Measurements from ENCODE around the gene NR1H2. TPM values are rescaled to one million over a fixed set of nuclear protein-coding genes. Genes with fewer than 3 reads are reported as not detected.

NR1H2 gene
- total and polyA plus RNA-seq, 4 donors = 52.5 to 114 (median 99.9) TPM

GRCh38 chr19:50428772-50429463 is 52.7 kb downstream of the NR1H2 start:
- H3K9me3 ChIP-seq (ENCODE audit: control insufficient read depth in 4 of 4, insufficient read depth in 3 of 4, low read length in 3 of 4) = no peaks in the 10 kb centered on the region
- H3K27me3 ChIP-seq (ENCODE audit: control insufficient read depth in 3 of 3, insufficient read depth in 3 of 3, low read length in 2 of 3) = peaks cover 0 to 7% (median 0%) of the 10 kb centered on the region in 3 donors
- H3K27ac ChIP-seq (ENCODE audit: low read depth in 1 of 2, low read length in 1 of 2) = no peak overlapping the region
- DNase-seq = no peak
- H3K4me1 ChIP-seq (ENCODE audit: control insufficient read depth in 5 of 5, insufficient read depth in 5 of 5, low read length in 5 of 5) = peaks cover 0 to 21% (median 3%) of the 10 kb centered on the region in 5 donors
- TF ChIP-seq, protein P1, sequence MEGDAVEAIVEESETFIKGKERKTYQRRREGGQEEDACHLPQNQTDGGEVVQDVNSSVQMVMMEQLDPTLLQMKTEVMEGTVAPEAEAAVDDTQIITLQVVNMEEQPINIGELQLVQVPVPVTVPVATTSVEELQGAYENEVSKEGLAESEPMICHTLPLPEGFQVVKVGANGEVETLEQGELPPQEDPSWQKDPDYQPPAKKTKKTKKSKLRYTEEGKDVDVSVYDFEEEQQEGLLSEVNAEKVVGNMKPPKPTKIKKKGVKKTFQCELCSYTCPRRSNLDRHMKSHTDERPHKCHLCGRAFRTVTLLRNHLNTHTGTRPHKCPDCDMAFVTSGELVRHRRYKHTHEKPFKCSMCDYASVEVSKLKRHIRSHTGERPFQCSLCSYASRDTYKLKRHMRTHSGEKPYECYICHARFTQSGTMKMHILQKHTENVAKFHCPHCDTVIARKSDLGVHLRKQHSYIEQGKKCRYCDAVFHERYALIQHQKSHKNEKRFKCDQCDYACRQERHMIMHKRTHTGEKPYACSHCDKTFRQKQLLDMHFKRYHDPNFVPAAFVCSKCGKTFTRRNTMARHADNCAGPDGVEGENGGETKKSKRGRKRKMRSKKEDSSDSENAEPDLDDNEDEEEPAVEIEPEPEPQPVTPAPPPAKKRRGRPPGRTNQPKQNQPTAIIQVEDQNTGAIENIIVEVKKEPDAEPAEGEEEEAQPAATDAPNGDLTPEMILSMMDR (IDR thresholded peaks at IDR 0.05; ENCODE audit: control extremely low read depth, extremely low read depth) = no peak
- H3K4me3 ChIP-seq = no peak overlapping the region
- no peak for ATAC-seq (ENCODE audit: insufficient read depth, low FRiP score)
- 83 to 89% methylated on average over 7 of the region's 7 CpGs for WGBS, 2 donors
- H3K36me3 ChIP-seq (ENCODE audit: control insufficient read depth in 4 of 4, insufficient read depth in 4 of 4, low read length in 4 of 4) = no peaks in the 10 kb centered on the region
- H3K9ac ChIP-seq (ENCODE audit: insufficient read depth in 1 of 2, low read length in 2 of 2) = no peak overlapping the region

GRCh38 chr19:50430888-50431342 is 54.7 kb downstream of the NR1H2 start:
- Histone ChIP-seq H3K27me3 (ENCODE audit: control insufficient read depth in 3 of 3, insufficient read depth in 3 of 3, low read length in 2 of 3) (peaks cover 0 to 7% (median 0%) of the 10 kb centered on the region in 3 donors), H3K4me3 (no peak overlapping the region), H3K27ac (ENCODE audit: low read depth in 1 of 2, low read length in 1 of 2) (peak overlapping the region in 1 of 2 donors; percentile 29), H3K9ac (ENCODE audit: insufficient read depth in 1 of 2, low read length in 2 of 2) (peak overlapping the region in 1 of 2 donors; percentile 74), H3K4me1 (ENCODE audit: control insufficient read depth in 5 of 5, insufficient read depth in 5 of 5, low read length in 5 of 5) (peaks cover 0 to 21% (median 3%) of the 10 kb centered on the region in 5 donors), H3K9me3 (ENCODE audit: control insufficient read depth in 4 of 4, insufficient read depth in 3 of 4, low read length in 3 of 4) (no peaks in the 10 kb centered on the region), H3K36me3 (ENCODE audit: control insufficient read depth in 4 of 4, insufficient read depth in 4 of 4, low read length in 4 of 4) (no peaks in the 10 kb centered on the region)
- ATAC-seq (ENCODE audit: insufficient read depth, low FRiP score) (no peak), DNase-seq (peak in 1 of 3 donors; percentile 13)
- WGBS, 2 donors = 41 to 42% methylated on average over 13 of the region's 13 CpGs
- TF ChIP-seq, protein P1 (IDR thresholded peaks at IDR 0.05; ENCODE audit: control extremely low read depth, extremely low read depth) = no peak

DNA sequence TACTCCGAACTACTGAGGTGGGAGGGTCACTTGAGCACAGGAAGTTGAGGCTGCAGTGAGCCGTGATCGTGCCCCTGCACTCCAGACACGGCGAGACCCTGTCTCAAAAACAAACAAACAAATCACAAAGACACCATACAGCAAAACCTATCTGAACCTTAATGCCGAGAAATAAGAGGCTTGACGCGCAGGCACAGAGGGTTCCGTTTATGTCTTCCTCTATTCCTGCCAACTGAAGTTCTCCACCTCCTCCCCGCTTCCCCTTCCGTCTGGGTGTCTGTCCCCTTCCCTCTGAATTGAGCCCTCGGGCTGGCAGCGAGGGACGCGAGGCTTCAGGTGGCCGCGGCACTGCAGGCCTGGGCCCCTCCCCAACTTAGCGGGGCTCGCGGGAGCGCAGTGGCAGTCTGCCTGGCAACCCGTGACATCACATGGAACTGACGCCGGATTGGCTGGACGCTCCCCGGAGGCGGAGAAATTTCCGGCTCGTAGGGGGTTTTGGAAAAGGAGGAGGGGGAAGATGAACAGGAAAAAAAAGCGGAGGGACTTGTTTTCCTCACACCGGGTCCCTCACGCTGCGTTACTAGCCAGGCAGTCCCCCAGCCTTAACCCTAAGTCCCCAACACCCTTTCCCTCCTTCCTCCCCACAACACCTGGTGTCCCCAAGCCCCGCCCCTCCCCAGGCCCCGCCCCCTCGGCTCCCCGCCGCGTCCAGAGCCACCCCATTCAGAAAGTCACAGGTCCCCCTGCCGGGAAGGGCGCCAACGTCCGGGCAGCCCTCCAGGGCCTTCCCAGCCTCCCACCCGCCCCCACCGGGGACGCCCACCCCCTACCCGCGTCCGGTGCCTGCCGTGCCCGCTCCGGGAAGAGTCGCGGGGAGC is 55.3 kb downstream of the NR1H2 start:
- WGBS, 2 donors = 1% methylated on average over 49 to 54 of the region's 54 CpGs
- ATAC-seq (ENCODE audit: insufficient read depth, low FRiP score) = peak; percentile 81
- peak overlapping the region in 1 of 2 donors; percentile 29 for H3K27ac ChIP-seq (ENCODE audit: low read depth in 1 of 2, low read length in 1 of 2)

More for the DNA sequence above, 55.3 kb downstream of the NR1H2 start:
- H3K4me1 ChIP-seq (ENCODE audit: control insufficient read depth in 5 of 5, insufficient read depth in 5 of 5, low read length in 5 of 5) = peaks cover 0 to 21% (median 3%) of the 10 kb centered on the region in 5 donors
- TF ChIP-seq, protein P1 (IDR thresholded peaks at IDR 0.05; ENCODE audit: control extremely low read depth, extremely low read depth) = no peak
- peaks cover 0 to 7% (median 0%) of the 10 kb centered on the region in 3 donors for H3K27me3 ChIP-seq (ENCODE audit: control insufficient read depth in 3 of 3, insufficient read depth in 3 of 3, low read length in 2 of 3)
- no peaks in the 10 kb centered on the region for H3K36me3 ChIP-seq (ENCODE audit: control insufficient read depth in 4 of 4, insufficient read depth in 4 of 4, low read length in 4 of 4)
- H3K4me3 ChIP-seq = peak overlapping the region; percentile 23
- peak; percentile 91 to 94 (median 93) for DNase-seq
- peak overlapping the region in 1 of 2 donors; percentile 74 for H3K9ac ChIP-seq (ENCODE audit: insufficient read depth in 1 of 2, low read length in 2 of 2)
- H3K9me3 ChIP-seq (ENCODE audit: control insufficient read depth in 4 of 4, insufficient read depth in 3 of 4, low read length in 3 of 4) = no peaks in the 10 kb centered on the region

Data from lung (tissue), 12 donors.